Endothelial cell of umbilical vein (primary cell): ENCODE measurements around the gene LACTBL1. TPM values are rescaled to one million over a fixed set of nuclear protein-coding genes. Genes with fewer than 3 reads are reported as not detected.

Source experiments
- BruUV-seq: library from RNA; stranded (reverse); fragments of 400-500 nt; replicated peaks from 2 replicates; lab custom pipeline; 2021; lab: Mats Ljungman, UMichigan
- CTCF ChIA-PET: fragments of 300-600, 350-600 bp; sonication (Branson Sonifier 250); formaldehyde crosslinking; loops from one replicate; lab custom pipeline; 2021; ENCODE audit warnings: antibody characterized with exemption, inconsistent platforms; lab: Charles Lee
- POLR2A ChIA-PET: fragments of 300-600, 350-600 bp; sonication (Branson Sonifier 250); formaldehyde crosslinking; loops from one replicate; lab custom pipeline; 2021; ENCODE audit warnings: antibody characterized with exemption, inconsistent platforms; lab: Charles Lee
- DNase-seq: peaks from one replicate; pipeline ENCODE4 v3.0.0-alpha.2; 2011; ENCODE audit warnings: low read depth, low spot score
- FAIRE-seq: peaks from 2 replicates; lab custom pipeline; 2011; peaks lifted over from hg19 to GRCh38; lab: Jason Lieb, UNC
- H2AFZ ChIP-seq: 2 replicates; pipeline ENCODE4 v1.6.0; 2012; ENCODE audit warnings: low read depth, low read length, control low read depth, inconsistent platforms
- H3K27ac ChIP-seq: 2 replicates; pipeline ENCODE4 v1.5.1; 2011; ENCODE audit warnings: low read depth, mild to moderate bottlenecking, control low read depth, low read length, moderate library complexity; ENCODE audit not compliant: insufficient read depth
- H3K27me3 ChIP-seq, 2 experiments: 2 replicates each; pipeline versions ENCODE4 v1.6.0 to v1.6.1; 2011; ENCODE audit warnings: low read length in 2 of 2, mixed read lengths in 1 of 2; ENCODE audit not compliant: control insufficient read depth in 2 of 2, insufficient read depth in 2 of 2
- H3K36me3 ChIP-seq, 2 experiments: 2 replicates in 1 of 2; 3 replicates in 1 of 2; pipeline ENCODE4 v1.5.1; 2011; ENCODE audit warnings: low read length in 2 of 2, mild to moderate bottlenecking in 1 of 2, moderate library complexity in 1 of 2; ENCODE audit not compliant: control insufficient read depth in 2 of 2, insufficient read depth in 2 of 2; ENCODE audit errors: extremely low read depth in 1 of 2
- H3K4me1 ChIP-seq: 3 replicates; pipeline ENCODE4 v1.5.1; 2011; ENCODE audit warnings: mild to moderate bottlenecking, low read length; ENCODE audit not compliant: control insufficient read depth, insufficient read depth; ENCODE audit errors: extremely low read depth
- H3K4me2 ChIP-seq: 2 replicates; pipeline ENCODE4 v1.6.1; 2011; ENCODE audit warnings: low read length, control low read depth, mixed read lengths; ENCODE audit not compliant: insufficient read depth
- H3K4me3 ChIP-seq, 3 experiments: fragments of 200-600 bp in 1 of 3; sonication (generic), shearing (Covaris generic) in 1 of 3; replicated peaks in 1 of 3; 2 replicates each; pipeline ENCODE4 v1.5.1; 2011 to 2016; ENCODE audit warnings: control low read depth in 3 of 3, low read length in 3 of 3, mild to moderate bottlenecking in 2 of 3, inconsistent platforms in 1 of 3, low read depth in 1 of 3, moderate library complexity in 1 of 3; ENCODE audit not compliant: insufficient read depth in 1 of 3
- H3K79me2 ChIP-seq: 2 replicates; pipeline ENCODE4 v1.6.0; 2012; ENCODE audit warnings: low read length, inconsistent platforms; ENCODE audit not compliant: control insufficient read depth, insufficient read depth
- H3K9ac ChIP-seq: replicated peaks from 2 replicates; pipeline ENCODE3; 2011; ENCODE audit warnings: low read length, control low read depth; ENCODE audit not compliant: insufficient read depth; ENCODE audit errors: extremely low read depth
- H3K9me1 ChIP-seq: replicated peaks from 3 replicates; pipeline ENCODE4 v1.6.0; 2011; ENCODE audit warnings: mild to moderate bottlenecking, low read length; ENCODE audit not compliant: control insufficient read depth, insufficient read depth; ENCODE audit errors: extremely low read depth
- H3K9me3 ChIP-seq: replicated peaks from 2 replicates; pipeline ENCODE4 v1.5.1; 2012; ENCODE audit warnings: low read length, inconsistent platforms; ENCODE audit not compliant: control insufficient read depth, insufficient read depth
- H4K20me1 ChIP-seq: replicated peaks from 2 replicates; pipeline ENCODE3; 2011; ENCODE audit warnings: mild to moderate bottlenecking, low read length; ENCODE audit not compliant: control insufficient read depth, insufficient read depth; ENCODE audit errors: extremely low read depth
- CTCF ChIP-seq, 2 donors: IDR thresholded peaks; 1 replicate in 1 of 2; 2 replicates in 1 of 2; pipeline ENCODE4 v1.5.1; 2011; ENCODE audit warnings: low read length in 2 of 2, mild to moderate bottlenecking in 2 of 2, moderate library complexity in 2 of 2, control low read depth in 1 of 2, inconsistent platforms in 1 of 2, low read depth in 1 of 2; ENCODE audit not compliant: insufficient read depth in 1 of 2; ENCODE audit errors: extremely low read depth in 1 of 2
- EZH2 ChIP-seq: IDR thresholded peaks from 2 replicates; pipeline ENCODE4 v1.6.1; 2012; ENCODE audit warnings: borderline replicate concordance, low read depth, mild to moderate bottlenecking, moderate library complexity, low read length, inconsistent platforms; ENCODE audit not compliant: severe bottlenecking
- FOS ChIP-seq: IDR thresholded peaks from 2 replicates; pipeline ENCODE4 v1.6.1; 2011; ENCODE audit warnings: mild to moderate bottlenecking, low read length, moderate library complexity, borderline replicate concordance; ENCODE audit not compliant: insufficient read depth
- GATA2 ChIP-seq: IDR thresholded peaks from 2 replicates; pipeline ENCODE4 v1.7.0; 2011; ENCODE audit warnings: low read depth, mild to moderate bottlenecking, moderate library complexity, mixed read lengths, low read length; ENCODE audit not compliant: insufficient read length, insufficient read depth
- JUN ChIP-seq: IDR thresholded peaks from 2 replicates; pipeline ENCODE4 v1.6.1; 2011; ENCODE audit warnings: borderline replicate concordance, low read depth; ENCODE audit not compliant: insufficient read length, insufficient read depth
- MYC ChIP-seq: IDR thresholded peaks from one replicate; pipeline ENCODE4 v1.6.1; 2011; ENCODE audit warnings: mild to moderate bottlenecking, low read depth, low read length
- POLR2A ChIP-seq: IDR thresholded peaks from 2 replicates; pipeline ENCODE4 v1.6.1; 2012; ENCODE audit warnings: low read depth, mild to moderate bottlenecking, control low read depth, low read length
- POLR2AphosphoS5 ChIP-seq: IDR thresholded peaks from 2 replicates; pipeline ENCODE4 v1.6.1; 2012; ENCODE audit warnings: low read depth, mild to moderate bottlenecking, control low read depth, low read length, moderate library complexity; ENCODE audit not compliant: insufficient read depth
- dilution Hi-C: fragments of 300-500 bp; cut with MboI; formaldehyde crosslinking; loops from one replicate; pipeline ENCODE4 v1.15.0; 2019; ENCODE audit warnings: low sequenced_read_pairs; ENCODE audit not compliant: extremely low pct_ligation_motif_present
- intact Hi-C: fragments of 100-400 bp; cut with micrococcal nuclease; formaldehyde crosslinking; loops from one replicate; pipeline ENCODE4 v1.10.0; 2022
- polyA plus RNA-seq, 4 experiments: library from polyadenylated mRNA; depleted of rRNA in 3 of 4; stranded (reverse) in 3 of 4; unstranded in 1 of 4; fragments of >200 nt; gene quantifications; 2 replicates each; pipeline versions ENCODE4 v1.2.1 to v1.2.3, GENCODE V29; 2011 to 2012; ENCODE audit warnings: missing spikeins in 1 of 4
- total RNA-seq: library from RNA; stranded (reverse); gene quantifications from 2 replicates; pipeline ENCODE4 v1.2.3, GENCODE V29; 2021
- TF ChIP-seq, protein P1 (sequence below): IDR thresholded peaks from 2 replicates; pipeline ENCODE4 v1.6.1; 2011; ENCODE audit not compliant: insufficient read depth, insufficient read length

LACTBL1 gene
- total and polyA plus RNA-seq, 2 donors (not counting 3 experiments of a cell fraction or from before 2014, with no cell fraction given), result not detected

DNA sequence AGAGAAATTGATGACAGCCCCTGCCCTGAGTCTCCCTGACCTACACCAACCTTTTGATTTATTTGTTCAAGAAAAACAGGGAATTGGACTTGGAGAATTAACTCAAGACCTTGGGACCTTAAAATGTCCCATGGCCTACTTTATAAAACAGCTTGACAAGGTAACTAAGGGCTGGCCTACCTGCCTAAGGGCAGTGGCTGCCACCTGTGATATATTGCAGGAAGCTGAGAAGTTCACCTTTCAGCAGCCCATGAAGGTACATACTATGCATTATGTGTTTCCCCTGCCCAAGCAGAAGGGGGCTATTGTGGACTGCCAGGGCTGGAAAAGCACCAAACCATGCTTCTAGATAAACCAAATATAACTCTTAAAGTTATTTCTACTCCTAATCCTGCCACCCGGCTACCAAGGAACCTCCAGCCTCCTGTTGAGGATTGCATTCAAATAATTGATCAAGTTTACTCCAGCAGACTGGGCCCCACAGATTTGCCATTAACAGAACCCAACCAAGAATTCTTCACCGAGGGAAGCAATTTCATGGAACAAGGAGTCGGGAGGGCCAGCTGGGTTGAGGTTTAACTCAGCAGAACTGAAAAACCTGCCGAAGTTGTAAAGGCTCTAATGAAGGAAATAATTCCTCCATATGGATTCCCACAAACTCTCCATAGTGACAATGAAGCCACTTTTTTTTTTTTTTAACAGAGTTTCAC is 28.2 kb downstream of the LACTBL1 start:
- dilution Hi-C loops, result no loop called here
- H2AFZ ChIP-seq, result no peak overlapping the region
- no peaks in the 10 kb centered on the region for H3K79me2 ChIP-seq
- H3K27me3 ChIP-seq, result peaks cover 23 to 33% of the 10 kb centered on the region in 2 experiments
- no peaks in the 10 kb centered on the region for H4K20me1 ChIP-seq
- no peak overlapping the region for H3K27ac ChIP-seq
- FAIRE-seq, result no peak
- intact Hi-C loops, result no loop called here
- no peak for DNase-seq
- TF ChIP-seq MYC (no peak), JUN (no peak), GATA2 (no peak), POLR2A (no peak), CTCF (IDR thresholded peaks at IDR 0.05; ENCODE audit: extremely low read depth in 1 of 2, insufficient read depth in 1 of 2, low read depth in 1 of 2, low read length in 2 of 2) (no peak), POLR2AphosphoS5 (no peak), FOS (no peak), EZH2 (no peak)
- TF ChIP-seq, protein P1, sequence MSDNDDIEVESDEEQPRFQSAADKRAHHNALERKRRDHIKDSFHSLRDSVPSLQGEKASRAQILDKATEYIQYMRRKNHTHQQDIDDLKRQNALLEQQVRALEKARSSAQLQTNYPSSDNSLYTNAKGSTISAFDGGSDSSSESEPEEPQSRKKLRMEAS, result no peak
- no peak overlapping the region for H3K4me2 ChIP-seq
- no TSS peak for BruUV-seq
- no peaks in the 10 kb centered on the region for H3K9me3 ChIP-seq
- no peak overlapping the region for H3K4me3 ChIP-seq
- no peak overlapping the region for H3K9ac ChIP-seq
- no peaks in the 10 kb centered on the region for H3K9me1 ChIP-seq
- ChIA-PET CTCF (interaction anchor here (1.3 to 2.3 kb wide), 2 partner anchors 13 to 528 kb away, joined by 3 to 7 read pairs; no protein-coding TSS in a partner anchor), POLR2A (no interaction called here)
- H3K4me1 ChIP-seq, result no peaks in the 10 kb centered on the region
- no peaks in the 10 kb centered on the region for H3K36me3 ChIP-seq
